Panc1 (cell line): ENCODE measurements around the gene CSNK2A3. TPM values are rescaled to one million over a fixed set of nuclear protein-coding genes. Genes with fewer than 3 reads are reported as not detected.

Source experiments
- ATAC-seq: fragments of 200-7000 bp; cut with Tn5 transposase; 2 replicates; pipeline ENCODE4 v1.9.1; 2020; ENCODE audit warnings: mild to moderate bottlenecking, moderate library complexity
- BruUV-seq: library from RNA; stranded (reverse); fragments of 400-500 nt; replicated peaks from 2 replicates; lab custom pipeline; 2021; lab: Mats Ljungman, UMichigan
- CTCF ChIA-PET: fragments of 300-600 bp; sonication (Branson Sonifier 250); formaldehyde crosslinking; loops from one replicate; lab custom pipeline; 2022; ENCODE audit warnings: antibody characterized with exemption; lab: Charles Lee
- POLR2A ChIA-PET: fragments of 300-600 bp; sonication (Branson Sonifier 250); formaldehyde crosslinking; loops from one replicate; lab custom pipeline; 2022; ENCODE audit warnings: antibody characterized with exemption; lab: Charles Lee
- DNase-seq: peaks from one replicate; pipeline ENCODE4 v3.0.0-alpha.2; 2010; ENCODE audit warnings: low read depth, low spot score
- H3K27ac ChIP-seq: 2 replicates; pipeline ENCODE4 v1.5.1; 2011; ENCODE audit warnings: mild to moderate bottlenecking, low read length, inconsistent platforms
- H3K27me3 ChIP-seq: fragments of 200-500 bp; sonication (Bioruptor generic); 2 replicates; pipeline ENCODE4 v1.6.0; 2014; ENCODE audit warnings: low read length, inconsistent platforms; ENCODE audit not compliant: control insufficient read depth, insufficient read depth
- H3K36me3 ChIP-seq: fragments of 200-500 bp; sonication (Bioruptor generic); 2 replicates; pipeline ENCODE4 v1.5.1; 2014; ENCODE audit warnings: inconsistent platforms, mild to moderate bottlenecking, low read length, moderate library complexity; ENCODE audit not compliant: control insufficient read depth, insufficient read depth
- H3K4me1 ChIP-seq: 2 replicates; pipeline ENCODE4 v1.5.1; 2011; ENCODE audit warnings: inconsistent platforms, mild to moderate bottlenecking, low read length, moderate library complexity; ENCODE audit not compliant: control insufficient read depth, insufficient read depth
- H3K4me3 ChIP-seq, 2 experiments: 2 replicates each; pipeline ENCODE4 v1.5.1; 2011 to 2012; ENCODE audit warnings: low read depth in 2 of 2, low read length in 2 of 2, mild to moderate bottlenecking in 2 of 2, inconsistent platforms in 1 of 2, moderate library complexity in 1 of 2
- H3K9me3 ChIP-seq: fragments of 200-500 bp; sonication (Bioruptor generic); 2 replicates; pipeline ENCODE4 v1.5.1; 2014; ENCODE audit warnings: low read depth, mild to moderate bottlenecking, inconsistent platforms, low read length, moderate library complexity; ENCODE audit not compliant: control insufficient read depth, insufficient read depth
- CTCF ChIP-seq: fragments of 450-650 bp; IDR thresholded peaks from 2 replicates; pipeline ENCODE4 v1.5.1; 2017; ENCODE audit warnings: mild to moderate bottlenecking
- POLR2AphosphoS5 ChIP-seq: IDR thresholded peaks from 2 replicates; pipeline ENCODE4 v1.6.1; 2012; ENCODE audit warnings: mild to moderate bottlenecking, low read depth, low read length, moderate library complexity
- SIN3A ChIP-seq: IDR thresholded peaks from 2 replicates; pipeline ENCODE4 v1.6.1; 2012; ENCODE audit warnings: low read depth, mild to moderate bottlenecking, low read length, moderate library complexity, borderline replicate concordance; ENCODE audit not compliant: insufficient read depth
- TCF7L2 ChIP-seq: IDR thresholded peaks from 2 replicates; pipeline ENCODE4 v1.6.1; 2011; ENCODE audit warnings: mild to moderate bottlenecking, low read depth, low read length, inconsistent platforms
- in situ Hi-C: cut with HindIII; loops from 2 replicates; pipeline ENCODE4 v1.10.0; 2016; ENCODE audit warnings: low sequenced_read_pairs, low pct_unique_long_range_greater_than_20kb
- intact Hi-C: fragments of 100-400 bp; cut with micrococcal nuclease; formaldehyde crosslinking; loops from one replicate; pipeline ENCODE4 v1.10.0; 2022; ENCODE audit not compliant: unreplicated experiment
- total RNA-seq: library from RNA; stranded (reverse); gene quantifications from one replicate; pipeline ENCODE4 v1.2.1, GENCODE V29; 2021; ENCODE audit not compliant: unreplicated experiment
- TF ChIP-seq, protein P1 (sequence below), 2 experiments: IDR thresholded peaks; 2 replicates each; pipeline ENCODE4 v1.6.1; 2011 to 2012; ENCODE audit warnings: low read depth in 2 of 2, control low read depth in 1 of 2, low read length in 1 of 2, mild to moderate bottlenecking in 1 of 2, moderate library complexity in 1 of 2; ENCODE audit not compliant: insufficient read depth in 1 of 2

The CSNK2A3 gene
- total RNA-seq, 1 experiment from 2014 or later, result 2.6 TPM

DNA sequence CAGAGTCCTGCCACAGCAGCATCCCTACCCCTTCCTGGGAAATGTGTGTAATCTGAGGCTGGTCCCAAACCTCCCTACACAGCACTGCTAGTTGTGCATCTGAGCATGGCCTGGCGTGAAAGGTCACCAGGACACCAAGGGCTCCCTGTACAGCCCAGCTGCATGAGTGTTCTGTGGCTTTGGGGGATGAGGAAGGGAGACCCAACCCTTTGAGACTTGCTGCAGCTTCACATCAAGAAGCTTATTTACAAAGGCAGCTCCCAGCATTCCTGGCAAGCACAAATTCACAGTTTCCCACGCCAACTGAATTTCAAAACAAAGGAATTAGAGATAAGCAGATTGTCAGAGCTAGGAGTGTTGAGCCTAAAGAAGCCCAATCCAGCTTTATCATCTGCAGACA lies 32.2 kb downstream of the CSNK2A3 start:
- Histone ChIP-seq H3K4me1 (no peaks in the 10 kb centered on the region), H3K36me3 (no peaks in the 10 kb centered on the region), H3K4me3 (no peak overlapping the region), H3K27me3 (no peaks in the 10 kb centered on the region; the same call in 1 of the 2 replicates), H3K9me3 (no peaks in the 10 kb centered on the region), H3K27ac (no peak overlapping the region)
- POLR2A ChIA-PET, result no interaction called here
- TF ChIP-seq TCF7L2 (no peak), CTCF (no peak), POLR2AphosphoS5 (no peak), SIN3A (no peak)
- TF ChIP-seq, protein P1, sequence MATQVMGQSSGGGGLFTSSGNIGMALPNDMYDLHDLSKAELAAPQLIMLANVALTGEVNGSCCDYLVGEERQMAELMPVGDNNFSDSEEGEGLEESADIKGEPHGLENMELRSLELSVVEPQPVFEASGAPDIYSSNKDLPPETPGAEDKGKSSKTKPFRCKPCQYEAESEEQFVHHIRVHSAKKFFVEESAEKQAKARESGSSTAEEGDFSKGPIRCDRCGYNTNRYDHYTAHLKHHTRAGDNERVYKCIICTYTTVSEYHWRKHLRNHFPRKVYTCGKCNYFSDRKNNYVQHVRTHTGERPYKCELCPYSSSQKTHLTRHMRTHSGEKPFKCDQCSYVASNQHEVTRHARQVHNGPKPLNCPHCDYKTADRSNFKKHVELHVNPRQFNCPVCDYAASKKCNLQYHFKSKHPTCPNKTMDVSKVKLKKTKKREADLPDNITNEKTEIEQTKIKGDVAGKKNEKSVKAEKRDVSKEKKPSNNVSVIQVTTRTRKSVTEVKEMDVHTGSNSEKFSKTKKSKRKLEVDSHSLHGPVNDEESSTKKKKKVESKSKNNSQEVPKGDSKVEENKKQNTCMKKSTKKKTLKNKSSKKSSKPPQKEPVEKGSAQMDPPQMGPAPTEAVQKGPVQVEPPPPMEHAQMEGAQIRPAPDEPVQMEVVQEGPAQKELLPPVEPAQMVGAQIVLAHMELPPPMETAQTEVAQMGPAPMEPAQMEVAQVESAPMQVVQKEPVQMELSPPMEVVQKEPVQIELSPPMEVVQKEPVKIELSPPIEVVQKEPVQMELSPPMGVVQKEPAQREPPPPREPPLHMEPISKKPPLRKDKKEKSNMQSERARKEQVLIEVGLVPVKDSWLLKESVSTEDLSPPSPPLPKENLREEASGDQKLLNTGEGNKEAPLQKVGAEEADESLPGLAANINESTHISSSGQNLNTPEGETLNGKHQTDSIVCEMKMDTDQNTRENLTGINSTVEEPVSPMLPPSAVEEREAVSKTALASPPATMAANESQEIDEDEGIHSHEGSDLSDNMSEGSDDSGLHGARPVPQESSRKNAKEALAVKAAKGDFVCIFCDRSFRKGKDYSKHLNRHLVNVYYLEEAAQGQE (IDR thresholded peaks at IDR 0.05; ENCODE audit: insufficient read depth in 1 of 2, low read depth in 2 of 2, low read length in 1 of 2), result no peak
- CTCF ChIA-PET, result no interaction called here
- DNase-seq (no peak), ATAC-seq (no peak)
- intact Hi-C loops, result no loop called here
- no TSS peak for BruUV-seq
- in situ Hi-C loops, result no loop called here

DNA sequence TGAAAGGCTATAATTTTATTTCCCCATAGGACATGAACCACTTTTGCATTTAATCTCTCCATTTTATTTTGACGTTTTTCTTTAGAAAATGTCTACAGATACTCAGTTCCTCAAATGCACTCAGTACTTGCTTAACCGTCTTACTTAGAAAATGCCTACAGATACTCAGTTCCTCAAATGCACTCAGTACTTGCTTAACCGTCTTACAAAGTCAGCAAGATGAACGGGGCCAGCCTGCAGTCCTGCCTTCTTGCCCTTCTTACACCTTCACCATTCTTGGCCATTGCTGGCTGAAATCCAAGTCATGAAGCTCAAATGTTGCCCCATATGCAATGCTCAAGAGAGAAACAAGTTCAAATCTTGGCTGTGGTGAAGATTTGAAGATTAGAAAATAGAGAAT lies 34.1 kb downstream of the CSNK2A3 start:
- Histone ChIP-seq H3K27me3 (no peaks in the 10 kb centered on the region; the same call in 1 of the 2 replicates), H3K4me3 (no peak overlapping the region), H3K4me1 (no peaks in the 10 kb centered on the region), H3K27ac (no peak overlapping the region), H3K36me3 (no peaks in the 10 kb centered on the region), H3K9me3 (no peaks in the 10 kb centered on the region)
- intact Hi-C loops, result no loop called here
- ATAC-seq (no peak), DNase-seq (no peak)
- BruUV-seq, result no TSS peak
- in situ Hi-C loops, result no loop called here
- CTCF ChIA-PET, result no interaction called here
- no peak for TF ChIP-seq POLR2AphosphoS5
- no peak for TF ChIP-seq SIN3A
- no peak for TF ChIP-seq CTCF
- TF ChIP-seq, protein P1 (IDR thresholded peaks at IDR 0.05; ENCODE audit: insufficient read depth in 1 of 2, low read depth in 2 of 2, low read length in 1 of 2), result no peak
- TF ChIP-seq TCF7L2, result no peak
- POLR2A ChIA-PET, result no interaction called here
